ENCODE results near the gene SLC6A8.
"Not testable (repeated sequence)": the region's sequence is repeated elsewhere in the genome, so short reads cannot be mapped to it uniquely, and the experiment has no call there.

The SLC6A8 gene

DNA sequence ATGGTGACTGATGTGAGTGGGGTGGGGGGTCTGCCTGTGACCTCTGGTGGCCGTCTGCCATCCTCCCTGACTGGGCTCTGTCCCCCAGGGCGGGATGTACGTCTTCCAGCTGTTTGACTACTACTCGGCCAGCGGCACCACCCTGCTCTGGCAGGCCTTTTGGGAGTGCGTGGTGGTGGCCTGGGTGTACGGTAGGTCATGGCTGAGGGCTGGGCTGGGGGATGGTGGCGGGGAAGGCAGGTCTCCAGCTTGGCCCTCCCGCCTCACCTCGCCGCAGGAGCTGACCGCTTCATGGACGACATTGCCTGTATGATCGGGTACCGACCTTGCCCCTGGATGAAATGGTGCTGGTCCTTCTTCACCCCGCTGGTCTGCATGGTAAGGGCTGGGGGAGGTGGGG lies 6.5 kb downstream of the SLC6A8 start:
- DNase-seq, result not testable (repeated sequence)

DNA sequence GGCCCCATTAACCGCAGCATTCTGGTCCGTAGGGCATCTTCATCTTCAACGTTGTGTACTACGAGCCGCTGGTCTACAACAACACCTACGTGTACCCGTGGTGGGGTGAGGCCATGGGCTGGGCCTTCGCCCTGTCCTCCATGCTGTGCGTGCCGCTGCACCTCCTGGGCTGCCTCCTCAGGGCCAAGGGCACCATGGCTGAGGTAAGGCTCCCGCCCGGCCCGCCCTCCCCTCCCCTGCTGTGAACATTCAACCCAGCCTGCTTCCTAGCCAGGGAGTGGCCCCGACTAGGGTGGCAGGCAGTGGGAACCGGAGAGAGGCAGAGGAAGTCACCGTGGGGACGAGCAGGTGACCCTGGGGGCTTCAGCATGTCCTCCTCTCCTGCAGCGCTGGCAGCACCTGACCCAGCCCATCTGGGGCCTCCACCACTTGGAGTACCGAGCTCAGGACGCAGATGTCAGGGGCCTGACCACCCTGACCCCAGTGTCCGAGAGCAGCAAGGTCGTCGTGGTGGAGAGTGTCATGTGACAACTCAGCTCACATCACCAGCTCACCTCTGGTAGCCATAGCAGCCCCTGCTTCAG lies 7.1 kb downstream of the SLC6A8 start:
- no peak for DNase-seq

DNA sequence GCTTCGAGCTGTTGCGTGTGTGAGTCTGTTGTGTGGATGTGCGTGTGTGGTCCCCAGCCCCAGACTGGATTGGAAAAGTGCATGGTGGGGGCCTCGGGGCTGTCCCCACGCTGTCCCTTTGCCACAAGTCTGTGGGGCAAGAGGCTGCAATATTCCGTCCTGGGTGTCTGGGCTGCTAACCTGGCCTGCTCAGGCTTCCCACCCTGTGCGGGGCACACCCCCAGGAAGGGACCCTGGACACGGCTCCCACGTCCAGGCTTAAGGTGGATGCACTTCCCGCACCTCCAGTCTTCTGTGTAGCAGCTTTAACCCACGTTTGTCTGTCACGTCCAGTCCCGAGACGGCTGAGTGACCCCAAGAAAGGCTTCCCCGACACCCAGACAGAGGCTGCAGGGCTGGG lies 8.4 kb downstream of the SLC6A8 start:
- DNase-seq, result no peak

DNA sequence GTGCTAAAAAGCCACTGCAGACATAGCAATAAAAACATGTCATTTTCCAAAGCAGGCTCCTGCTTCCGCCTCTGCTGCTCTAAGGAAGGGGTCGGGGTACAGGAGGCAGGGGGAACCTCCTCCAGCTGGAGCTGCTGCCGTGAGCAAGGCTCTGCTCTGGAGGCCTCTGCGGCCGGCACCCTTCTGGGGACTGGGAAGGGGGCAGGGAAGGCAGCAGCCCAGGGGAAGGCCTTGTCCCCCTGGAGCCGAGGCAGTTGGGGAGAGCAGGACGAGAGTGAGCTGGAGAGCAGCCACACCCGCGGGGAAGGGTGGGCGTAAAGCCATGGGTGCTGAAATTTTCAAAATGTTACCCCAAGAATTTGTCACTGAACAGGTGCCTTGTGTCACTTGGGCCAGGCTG lies 8.8 kb downstream of the SLC6A8 start:
- DNase-seq, result not testable (repeated sequence)

DNA sequence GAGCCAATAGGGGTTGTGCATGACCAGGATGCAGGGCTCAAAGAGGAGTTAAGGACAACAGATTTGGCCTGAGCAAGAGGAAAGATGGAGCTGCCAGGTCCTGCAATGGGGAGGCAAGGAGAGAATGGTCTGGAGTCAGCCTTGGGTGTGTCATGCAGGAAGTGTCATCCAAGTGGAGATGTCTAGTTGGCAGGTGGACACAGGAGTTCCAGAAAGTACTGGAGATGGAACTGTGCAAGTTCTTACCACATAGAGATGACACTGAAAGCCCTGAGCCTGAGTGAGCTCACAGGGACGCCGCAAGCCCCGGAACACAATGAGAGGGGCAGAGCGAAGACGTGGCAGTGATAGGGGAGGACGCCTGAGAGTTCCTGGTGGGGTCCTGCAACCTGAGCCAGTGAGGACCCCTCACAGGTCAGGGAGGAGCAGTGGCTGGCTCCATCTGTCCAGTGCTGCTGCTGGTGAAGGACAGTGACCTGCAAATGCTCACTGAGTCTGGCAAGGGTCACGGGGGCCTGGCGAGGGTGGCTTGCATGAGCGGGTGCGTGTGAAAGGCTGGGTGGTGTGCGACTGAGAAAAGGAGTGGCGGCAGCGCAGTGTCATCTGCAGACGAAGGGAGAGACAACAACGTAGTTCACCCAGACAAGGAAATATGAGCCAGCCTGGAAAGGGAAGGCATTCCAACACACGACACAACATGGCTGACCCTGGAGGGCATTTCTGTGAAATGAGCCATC lies 9.4 kb downstream of the SLC6A8 start:
- not testable (repeated sequence) for DNase-seq

DNA sequence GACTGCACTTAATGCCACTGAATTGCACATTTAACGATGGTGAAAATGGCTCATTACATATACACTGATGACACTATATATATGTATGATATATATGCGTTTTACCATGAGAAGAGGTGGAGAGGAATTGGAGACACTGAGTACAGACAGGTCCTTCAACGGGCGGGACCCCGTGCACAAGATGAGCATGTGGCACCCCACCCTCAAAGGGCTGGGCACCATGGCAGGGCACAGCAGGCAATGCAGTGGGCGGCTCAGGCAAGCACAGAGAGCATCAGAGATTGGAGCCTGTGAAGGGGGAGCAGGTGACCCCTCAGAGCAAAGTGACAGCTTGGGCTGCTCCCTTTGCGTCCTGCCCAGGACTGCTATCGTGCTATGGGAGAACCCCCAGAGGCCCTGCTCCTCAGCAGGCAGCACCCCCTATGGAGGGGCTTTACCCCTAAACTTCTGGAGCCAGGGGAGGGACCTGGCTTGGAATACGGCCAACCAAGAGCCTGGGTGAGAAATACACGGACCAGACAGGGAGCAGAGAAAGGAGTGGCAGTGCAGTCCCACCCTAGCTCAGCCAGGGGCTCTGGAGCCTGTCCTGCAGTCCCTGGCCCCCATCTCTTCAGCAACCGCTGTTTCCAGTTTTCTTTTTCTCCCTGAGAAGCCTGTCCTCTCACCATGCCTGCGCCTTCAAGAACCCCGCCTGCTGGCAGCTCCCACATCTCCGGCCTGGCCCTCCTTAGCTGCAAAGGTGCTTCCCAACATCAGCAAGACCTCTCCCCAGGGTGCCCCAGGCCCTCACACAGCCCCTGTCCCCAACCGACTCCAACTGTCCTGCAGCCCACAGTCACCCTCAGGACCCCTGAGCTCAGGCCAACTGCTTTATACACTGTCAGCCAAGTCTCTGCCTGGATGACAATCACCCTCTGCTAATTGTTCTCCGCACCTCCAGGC lies 10.5 kb downstream of the SLC6A8 start:
- no peak for DNase-seq

DNA sequence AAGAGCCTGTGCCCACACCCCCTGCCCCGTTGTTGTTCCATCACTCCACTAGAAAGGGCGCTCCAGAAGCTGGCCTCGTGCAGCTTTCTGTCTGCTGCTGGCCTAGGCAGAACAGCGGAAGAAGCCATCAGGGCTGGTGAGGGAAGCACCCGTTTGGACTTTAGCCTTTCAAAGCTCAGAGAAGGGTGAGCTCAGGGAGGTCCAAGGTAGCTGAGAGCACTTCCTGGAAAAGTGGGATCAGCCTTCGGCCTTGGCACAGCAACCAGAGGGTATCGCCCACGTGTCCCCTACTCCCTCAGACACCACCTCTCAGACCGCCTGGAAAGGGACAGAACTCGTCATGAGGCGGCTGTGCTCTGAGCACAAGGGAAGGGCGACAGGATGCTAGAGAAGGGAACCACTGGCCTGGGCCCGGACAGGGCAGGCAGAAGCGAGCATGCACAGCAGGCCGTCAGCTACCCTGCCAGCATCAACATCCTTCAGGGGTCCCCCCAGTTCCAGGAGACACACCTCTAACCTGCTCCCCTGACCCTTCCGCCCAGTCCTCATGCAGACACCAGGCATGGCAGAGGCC lies 11.6 kb downstream of the SLC6A8 start:
- not testable (repeated sequence) for DNase-seq

DNA sequence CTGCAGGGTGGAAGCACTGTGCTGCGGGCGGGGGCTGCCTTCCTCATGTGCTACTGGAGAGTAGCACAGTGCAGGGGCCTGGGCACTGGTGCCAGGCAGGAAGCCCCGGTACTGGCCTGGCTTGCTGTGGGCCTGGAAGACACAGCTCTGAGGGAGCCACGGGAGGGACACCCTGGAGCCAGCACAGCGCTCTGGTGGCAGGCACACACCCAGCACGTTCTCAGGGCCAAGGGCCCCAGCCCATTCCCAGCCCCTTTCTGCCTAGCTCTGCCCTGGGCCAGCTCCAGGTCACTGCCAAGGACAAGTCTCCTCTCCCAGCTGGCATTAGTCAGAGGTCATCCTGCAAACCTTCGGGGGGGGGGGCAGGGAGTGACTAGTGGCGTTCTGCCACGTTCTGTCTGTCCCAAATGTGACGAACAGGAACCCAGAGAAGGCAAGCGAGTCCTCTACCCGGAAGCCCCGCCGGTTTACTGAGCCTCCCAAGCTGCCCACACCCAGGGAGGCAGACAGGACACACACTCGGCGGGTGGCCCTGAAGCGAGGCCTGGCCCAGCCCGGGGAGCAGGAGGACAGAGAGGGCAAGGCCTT lies 12.2 kb downstream of the SLC6A8 start:
- not testable (repeated sequence) for DNase-seq

DNA sequence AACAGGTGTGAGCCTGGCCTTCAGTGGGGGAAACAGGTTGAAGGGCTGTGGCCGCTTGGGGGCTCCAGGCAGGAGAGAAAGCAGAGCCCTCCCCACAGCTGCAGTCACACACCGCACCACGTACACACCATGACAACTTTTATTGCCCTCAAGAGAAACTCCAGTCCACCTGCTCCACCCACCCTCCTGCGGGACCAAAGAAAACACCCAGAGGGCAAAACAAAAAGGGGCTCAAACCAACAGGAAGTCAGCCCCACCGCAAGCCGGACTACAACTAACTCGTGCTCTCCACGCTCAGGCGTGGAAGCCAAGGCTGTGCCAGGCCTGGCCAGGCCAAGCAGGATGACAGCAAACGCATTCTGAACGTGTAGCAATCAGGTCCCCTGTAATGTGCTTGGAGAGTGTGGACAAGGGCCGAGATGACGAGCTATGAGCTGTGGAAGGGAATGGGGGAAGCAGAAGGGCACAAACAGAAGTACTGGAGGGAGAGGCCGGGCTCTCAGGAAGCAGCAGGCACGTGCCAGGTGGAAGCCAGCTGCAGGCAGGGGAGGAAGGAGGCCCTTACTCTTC lies 12.7 kb downstream of the SLC6A8 start:
- no peak for DNase-seq

DNA sequence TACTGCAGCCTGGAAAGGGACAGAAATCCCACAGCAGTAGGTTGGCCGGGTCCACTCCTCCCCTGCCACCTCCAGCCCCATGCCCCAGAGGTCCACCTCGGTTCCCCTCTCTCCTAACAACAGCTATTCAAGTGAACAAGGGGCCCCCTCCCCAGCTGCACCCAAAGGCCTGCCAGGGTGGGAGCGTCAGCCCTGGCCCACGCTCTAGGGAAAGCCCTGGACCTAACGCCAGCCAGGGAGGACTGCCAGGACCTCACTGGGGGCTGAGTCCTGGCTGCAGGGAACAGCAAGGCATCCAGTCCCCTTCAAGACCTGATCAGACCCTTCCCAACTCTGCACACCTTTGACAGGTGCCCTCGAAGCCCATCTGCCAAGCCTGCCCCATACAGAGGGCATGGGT lies 13.2 kb downstream of the SLC6A8 start:
- DNase-seq, result no peak

DNA sequence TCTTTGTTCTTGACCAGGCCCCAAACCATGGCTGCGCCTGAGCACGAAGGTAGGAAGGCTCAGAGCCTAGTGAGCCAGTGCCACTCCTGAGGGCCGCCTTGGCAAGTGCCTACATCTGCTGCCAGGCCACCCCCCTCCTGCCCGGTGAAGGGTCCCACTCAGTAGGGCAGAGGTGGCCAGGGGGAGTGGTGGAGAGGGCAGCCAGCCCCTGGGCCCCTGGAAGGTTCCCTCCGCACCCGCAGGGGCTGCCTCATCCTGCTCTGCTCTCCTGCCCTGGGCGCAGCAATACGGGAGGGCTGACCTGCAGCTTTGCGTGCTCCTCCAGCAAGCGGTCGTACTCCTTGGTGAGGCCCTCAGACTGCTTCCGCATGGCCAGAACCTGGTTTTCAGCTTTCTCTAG lies 14.0 kb downstream of the SLC6A8 start:
- no peak for DNase-seq

DNA sequence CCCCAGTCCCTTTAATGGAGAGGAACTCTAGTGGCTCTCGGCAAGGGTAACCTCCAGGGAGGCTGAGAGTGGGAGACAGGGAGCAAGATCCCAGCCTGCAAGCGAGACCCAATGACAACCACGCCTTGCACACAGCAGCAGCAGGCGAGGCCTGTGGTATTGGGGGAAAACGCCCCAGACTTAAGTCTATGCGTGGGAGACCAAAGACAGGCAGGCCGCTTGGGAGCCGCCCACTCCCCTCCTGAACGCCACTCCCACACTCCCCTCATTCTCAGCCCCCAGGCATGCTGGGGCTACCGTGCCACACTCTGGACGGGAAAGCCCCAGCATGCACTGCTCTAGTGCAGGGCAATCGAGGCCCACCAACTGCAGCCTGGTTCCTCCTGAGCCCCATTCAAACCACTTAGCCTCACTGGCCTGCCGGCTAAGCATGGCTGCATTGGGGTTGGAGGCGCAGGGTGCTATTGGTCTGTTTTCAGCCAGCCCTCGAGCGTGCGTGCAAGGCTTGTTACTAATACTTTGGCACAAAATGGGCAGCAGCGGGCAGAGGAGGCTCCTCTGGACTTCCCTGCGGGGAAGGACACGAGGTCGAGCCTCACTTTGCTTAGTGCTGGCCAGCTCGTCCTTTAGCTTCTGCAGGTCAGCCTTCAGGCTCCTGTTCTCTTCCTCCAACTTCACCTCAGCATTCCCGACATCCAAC lies 14.8 kb downstream of the SLC6A8 start:
- no peak for DNase-seq

DNA sequence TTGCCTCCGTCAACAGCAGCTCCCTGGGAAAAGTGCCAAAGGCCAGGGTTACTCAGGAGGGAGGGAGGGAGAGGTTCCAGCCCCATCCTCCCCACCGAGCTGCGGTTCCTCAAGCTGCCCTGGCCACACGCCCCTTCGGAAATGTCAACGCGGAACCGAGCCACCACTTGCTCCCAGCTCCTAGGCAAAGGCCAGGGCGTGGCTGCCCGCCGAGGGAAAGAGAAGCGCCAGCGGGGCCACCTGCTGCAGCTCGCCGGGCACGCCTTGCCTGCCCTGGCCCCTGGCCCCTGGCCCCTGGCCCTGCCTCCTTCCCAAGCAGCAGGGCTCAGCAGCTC lies 15.3 kb downstream of the SLC6A8 start:
- DNase-seq, result no peak

DNA sequence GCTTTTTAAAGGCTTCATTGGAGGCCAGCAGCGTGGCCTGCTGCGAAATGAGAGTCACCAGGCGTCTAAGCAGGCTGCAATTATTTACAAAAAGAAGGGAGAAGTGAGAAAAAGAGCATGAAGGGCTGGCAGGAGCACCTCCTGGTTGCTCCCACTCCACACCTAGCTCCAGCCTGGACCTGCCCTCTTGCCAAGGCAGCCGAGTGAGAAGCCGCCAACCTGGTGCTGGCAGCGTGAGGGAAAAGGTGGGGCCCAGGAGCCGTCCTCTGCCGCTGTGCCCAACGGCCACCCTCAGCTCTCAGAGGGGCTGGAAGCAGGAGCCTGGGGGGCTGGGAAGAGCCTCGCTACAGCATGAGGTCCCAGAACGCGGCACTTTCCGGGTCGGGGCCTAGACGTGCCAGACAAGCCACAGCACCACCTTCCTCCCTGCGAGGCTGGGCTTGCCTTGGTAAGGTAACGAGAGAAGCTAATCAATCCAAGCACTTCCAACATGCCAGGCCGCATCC lies 16.3 kb downstream of the SLC6A8 start:
- no peak for DNase-seq

DNA sequence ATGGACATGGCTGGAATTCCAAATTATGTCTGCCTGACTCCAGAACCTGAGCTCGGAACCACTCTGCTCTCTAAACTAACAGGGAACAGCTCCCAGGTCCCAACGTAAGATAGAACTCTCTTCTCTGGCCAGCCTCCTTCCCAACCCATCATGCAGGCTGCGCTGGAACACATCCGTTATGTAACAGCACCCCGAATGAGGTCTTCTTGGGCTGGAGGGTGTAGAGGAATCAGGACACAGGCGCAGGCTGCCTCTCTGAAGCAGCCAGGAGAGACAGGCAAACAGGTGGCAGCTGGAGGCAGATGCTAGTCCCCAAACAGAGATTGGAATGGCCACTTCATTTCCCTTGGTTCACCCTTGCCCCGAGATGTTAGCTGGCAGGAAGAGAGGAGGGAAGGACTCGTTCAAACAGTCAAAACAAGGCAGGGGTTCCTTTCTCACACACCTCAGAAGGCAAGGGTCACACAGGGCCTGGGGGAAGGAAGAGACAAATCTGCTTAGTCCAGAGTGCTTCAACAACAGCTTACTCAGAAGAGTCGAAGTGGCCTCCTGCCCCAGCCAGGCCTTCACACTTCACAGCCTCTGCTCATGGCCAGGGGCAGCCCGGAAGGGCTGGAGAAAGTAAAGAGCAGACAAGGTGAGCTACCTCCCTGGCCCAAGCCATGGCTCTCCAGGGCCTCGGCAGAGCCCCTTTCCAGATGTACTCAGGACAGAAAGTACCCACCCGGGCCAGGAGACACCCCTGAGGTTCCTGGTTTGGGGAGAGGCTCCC lies 17.1 kb downstream of the SLC6A8 start:
- not testable (repeated sequence) for DNase-seq

DNA sequence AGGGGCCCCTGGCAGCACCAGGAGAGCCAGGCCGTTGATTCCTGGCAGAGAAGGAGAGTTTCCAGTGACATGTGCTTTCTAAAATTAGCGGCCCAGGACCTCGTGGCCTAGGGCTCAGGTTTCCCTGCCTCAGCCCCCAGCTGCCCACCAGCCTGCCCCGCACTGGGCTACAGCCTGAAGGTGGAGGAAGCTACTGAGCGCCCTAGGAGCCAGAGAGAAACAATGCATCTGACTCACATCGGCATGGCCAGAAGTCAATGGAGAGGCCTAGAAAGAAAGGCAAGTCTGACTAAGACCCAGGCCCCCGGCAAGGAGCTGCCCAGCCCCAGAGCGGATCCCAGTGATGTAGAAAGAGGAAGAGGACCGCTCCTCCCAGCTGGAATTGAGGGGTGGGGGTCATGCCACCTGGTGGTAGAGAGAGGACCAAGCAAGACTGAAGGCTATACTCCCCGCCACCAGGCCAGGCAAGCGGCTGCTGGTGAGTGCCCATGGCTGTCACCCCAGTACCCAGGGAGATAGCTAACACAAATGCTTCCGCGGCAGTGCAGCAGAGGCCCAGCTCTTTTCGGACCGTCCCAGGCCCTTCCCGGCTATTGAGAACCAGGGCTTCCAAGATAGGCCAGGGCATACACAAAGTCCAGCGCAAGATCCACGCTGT lies 17.8 kb downstream of the SLC6A8 start:
- not testable (repeated sequence) for DNase-seq

DNA sequence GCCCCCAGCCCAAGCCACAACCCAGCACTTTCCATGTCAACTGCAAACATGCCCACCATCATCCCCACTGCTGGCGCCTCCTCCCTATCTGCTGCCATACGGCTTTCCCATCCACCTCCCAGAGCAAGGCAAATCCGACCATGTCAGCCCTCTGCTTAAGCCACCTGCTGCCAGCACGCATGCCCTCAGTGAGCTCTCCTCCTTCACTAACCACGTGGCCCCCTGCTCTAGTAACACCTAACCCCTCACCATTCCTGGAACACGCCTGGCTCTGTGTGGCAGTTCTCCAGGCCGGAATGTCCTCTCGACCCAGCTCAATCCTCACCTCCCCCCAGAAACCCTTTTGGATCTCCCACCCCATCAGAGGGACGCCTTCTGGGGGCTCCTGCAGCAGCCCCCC lies 19.1 kb downstream of the SLC6A8 start:
- no peak for DNase-seq

DNA sequence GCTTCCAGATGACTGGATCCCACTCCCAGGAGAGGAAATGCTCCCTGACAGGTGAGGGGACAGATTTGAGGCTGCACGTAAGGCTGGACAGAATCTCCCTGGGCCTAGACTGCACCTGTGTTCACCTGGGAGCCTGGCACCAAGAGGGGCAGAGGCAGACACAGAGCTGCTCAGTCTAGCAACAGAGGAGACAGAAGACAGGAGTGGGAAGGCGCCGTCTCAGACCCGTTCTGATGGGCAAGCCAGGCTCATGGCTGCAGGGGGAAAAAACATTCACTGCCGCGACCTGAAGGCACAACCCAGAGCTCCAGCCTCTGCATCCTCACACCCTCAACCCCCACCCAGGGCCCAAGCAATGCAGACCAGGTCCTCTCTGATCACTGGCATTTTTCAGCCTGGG lies 19.7 kb downstream of the SLC6A8 start:
- no peak for DNase-seq

DNA sequence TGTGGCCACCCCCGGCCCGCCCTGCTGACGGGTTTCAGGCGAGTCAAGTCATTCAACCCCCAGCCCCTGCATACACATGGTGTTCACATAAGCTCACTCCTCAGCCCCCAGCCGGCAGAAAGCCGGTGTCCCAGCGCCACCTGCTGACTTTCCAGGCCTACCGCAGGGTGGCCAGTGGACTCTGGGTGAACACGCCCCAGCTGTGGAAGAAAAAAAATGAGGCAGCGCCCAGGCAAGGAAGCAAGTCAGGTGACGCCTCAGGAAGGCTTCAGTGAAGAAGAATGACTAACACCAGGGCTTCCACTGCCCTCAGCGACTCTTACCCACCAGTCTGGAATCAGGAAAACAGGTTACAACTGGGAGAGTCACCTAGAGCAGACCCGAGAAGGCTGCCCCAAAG lies 20.7 kb downstream of the SLC6A8 start:
- DNase-seq, result no peak

All from SIG-M5 (cell line).